ENCODE data around the gene OGFOD3. TPM values are rescaled to one million over a fixed set of nuclear protein-coding genes. Genes with fewer than 3 reads are reported as not detected.

OGFOD3 gene
- total and polyA plus RNA-seq, 9 of the 15 experiments (the other 6 are each of a cell fraction or from before 2014, with no cell fraction given): 0.69 to 44.7 (median 18.9) TPM

DNA sequence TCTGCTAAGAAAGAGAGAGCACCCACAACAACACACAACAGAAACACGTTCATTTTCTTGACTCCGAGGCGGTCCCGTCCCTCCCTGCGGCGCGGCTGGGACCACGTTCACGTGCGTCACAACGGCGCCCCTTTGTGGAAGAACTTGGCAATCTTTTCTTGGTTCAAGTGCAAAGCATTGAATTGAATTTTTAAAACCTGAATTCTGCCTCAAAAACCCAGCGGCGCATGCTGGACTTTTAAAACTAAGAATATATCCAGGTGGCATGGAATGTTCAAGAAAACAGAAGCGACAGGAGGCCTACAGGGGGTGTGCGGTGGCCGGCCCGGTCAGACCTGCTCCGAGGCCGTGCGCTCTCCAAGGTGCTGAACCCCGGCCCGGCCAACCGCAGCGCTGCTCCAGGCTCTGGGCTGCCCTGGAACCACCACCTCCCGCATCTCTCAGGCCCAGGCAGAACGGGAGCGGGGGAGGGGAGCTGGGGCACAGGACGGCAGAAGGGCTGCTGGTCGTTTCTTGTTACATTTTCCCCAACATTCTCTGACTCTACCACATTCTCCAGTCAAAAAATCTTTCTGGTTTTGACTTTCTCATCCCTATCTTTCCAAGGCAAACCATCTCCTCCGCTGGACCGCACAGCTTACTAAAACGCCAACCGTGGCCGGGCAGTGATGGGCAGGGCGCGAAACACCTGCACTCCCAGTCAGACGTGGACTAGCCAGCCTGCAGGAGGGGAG lies 3.7 kb downstream of the OGFOD3 start (continued):
- TF ChIP-seq FUS (optimal IDR thresholded peaks at IDR 0.05; ENCODE audit: low read depth, low read length) (no peak), SIX5 (IDR thresholded peaks at IDR 0.05; ENCODE audit: borderline replicate concordance in 1 of 2, insufficient read depth in 1 of 2, low read depth in 1 of 2, low read length in 2 of 2) (no peak), POLR3A (IDR thresholded peaks at IDR 0.05; ENCODE audit: borderline replicate concordance, extremely low read depth, insufficient read depth, insufficient read length) (no peak), ERF (CRISPR knock-in tag; IDR thresholded peaks at IDR 0.05) (no peak), SMC3 (conservative IDR thresholded peaks at IDR 0.05; ENCODE audit: insufficient read depth, low read depth, low read length) (peak; percentile 76), MEIS2 (IDR thresholded peaks at IDR 0.05; ENCODE audit: partially characterized antibody) (no peak), ZNF174 (CRISPR knock-in tag; IDR thresholded peaks at IDR 0.05) (no peak), PHB2 (IDR thresholded peaks at IDR 0.05; ENCODE audit: low read depth) (no peak), BHLHE40 (IDR thresholded peaks at IDR 0.05; ENCODE audit: low read length) (peak; percentile 81), MYNN (IDR thresholded peaks at IDR 0.05) (0 out of 2 replicates have a peak, but pooled peaks have one; percentile 35), MYNN (CRISPR knock-in tag; IDR thresholded peaks at IDR 0.05) (no peak), NFYB (IDR thresholded peaks at IDR 0.05; ENCODE audit: extremely low read depth, insufficient read length) (no peak), CEBPB (tag; IDR thresholded peaks at IDR 0.05) (no peak), DACH1 (IDR thresholded peaks at IDR 0.05; ENCODE audit: partially characterized antibody) (no peak)
- TF ChIP-seq, protein P1, sequence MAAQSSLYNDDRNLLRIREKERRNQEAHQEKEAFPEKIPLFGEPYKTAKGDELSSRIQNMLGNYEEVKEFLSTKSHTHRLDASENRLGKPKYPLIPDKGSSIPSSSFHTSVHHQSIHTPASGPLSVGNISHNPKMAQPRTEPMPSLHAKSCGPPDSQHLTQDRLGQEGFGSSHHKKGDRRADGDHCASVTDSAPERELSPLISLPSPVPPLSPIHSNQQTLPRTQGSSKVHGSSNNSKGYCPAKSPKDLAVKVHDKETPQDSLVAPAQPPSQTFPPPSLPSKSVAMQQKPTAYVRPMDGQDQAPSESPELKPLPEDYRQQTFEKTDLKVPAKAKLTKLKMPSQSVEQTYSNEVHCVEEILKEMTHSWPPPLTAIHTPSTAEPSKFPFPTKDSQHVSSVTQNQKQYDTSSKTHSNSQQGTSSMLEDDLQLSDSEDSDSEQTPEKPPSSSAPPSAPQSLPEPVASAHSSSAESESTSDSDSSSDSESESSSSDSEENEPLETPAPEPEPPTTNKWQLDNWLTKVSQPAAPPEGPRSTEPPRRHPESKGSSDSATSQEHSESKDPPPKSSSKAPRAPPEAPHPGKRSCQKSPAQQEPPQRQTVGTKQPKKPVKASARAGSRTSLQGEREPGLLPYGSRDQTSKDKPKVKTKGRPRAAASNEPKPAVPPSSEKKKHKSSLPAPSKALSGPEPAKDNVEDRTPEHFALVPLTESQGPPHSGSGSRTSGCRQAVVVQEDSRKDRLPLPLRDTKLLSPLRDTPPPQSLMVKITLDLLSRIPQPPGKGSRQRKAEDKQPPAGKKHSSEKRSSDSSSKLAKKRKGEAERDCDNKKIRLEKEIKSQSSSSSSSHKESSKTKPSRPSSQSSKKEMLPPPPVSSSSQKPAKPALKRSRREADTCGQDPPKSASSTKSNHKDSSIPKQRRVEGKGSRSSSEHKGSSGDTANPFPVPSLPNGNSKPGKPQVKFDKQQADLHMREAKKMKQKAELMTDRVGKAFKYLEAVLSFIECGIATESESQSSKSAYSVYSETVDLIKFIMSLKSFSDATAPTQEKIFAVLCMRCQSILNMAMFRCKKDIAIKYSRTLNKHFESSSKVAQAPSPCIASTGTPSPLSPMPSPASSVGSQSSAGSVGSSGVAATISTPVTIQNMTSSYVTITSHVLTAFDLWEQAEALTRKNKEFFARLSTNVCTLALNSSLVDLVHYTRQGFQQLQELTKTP (IDR thresholded peaks at IDR 0.05; ENCODE audit: low read depth in 1 of 2, partially characterized antibody in 2 of 2): peak in 1 of 2 experiments; percentile 98
- TF ChIP-seq, protein P2, sequence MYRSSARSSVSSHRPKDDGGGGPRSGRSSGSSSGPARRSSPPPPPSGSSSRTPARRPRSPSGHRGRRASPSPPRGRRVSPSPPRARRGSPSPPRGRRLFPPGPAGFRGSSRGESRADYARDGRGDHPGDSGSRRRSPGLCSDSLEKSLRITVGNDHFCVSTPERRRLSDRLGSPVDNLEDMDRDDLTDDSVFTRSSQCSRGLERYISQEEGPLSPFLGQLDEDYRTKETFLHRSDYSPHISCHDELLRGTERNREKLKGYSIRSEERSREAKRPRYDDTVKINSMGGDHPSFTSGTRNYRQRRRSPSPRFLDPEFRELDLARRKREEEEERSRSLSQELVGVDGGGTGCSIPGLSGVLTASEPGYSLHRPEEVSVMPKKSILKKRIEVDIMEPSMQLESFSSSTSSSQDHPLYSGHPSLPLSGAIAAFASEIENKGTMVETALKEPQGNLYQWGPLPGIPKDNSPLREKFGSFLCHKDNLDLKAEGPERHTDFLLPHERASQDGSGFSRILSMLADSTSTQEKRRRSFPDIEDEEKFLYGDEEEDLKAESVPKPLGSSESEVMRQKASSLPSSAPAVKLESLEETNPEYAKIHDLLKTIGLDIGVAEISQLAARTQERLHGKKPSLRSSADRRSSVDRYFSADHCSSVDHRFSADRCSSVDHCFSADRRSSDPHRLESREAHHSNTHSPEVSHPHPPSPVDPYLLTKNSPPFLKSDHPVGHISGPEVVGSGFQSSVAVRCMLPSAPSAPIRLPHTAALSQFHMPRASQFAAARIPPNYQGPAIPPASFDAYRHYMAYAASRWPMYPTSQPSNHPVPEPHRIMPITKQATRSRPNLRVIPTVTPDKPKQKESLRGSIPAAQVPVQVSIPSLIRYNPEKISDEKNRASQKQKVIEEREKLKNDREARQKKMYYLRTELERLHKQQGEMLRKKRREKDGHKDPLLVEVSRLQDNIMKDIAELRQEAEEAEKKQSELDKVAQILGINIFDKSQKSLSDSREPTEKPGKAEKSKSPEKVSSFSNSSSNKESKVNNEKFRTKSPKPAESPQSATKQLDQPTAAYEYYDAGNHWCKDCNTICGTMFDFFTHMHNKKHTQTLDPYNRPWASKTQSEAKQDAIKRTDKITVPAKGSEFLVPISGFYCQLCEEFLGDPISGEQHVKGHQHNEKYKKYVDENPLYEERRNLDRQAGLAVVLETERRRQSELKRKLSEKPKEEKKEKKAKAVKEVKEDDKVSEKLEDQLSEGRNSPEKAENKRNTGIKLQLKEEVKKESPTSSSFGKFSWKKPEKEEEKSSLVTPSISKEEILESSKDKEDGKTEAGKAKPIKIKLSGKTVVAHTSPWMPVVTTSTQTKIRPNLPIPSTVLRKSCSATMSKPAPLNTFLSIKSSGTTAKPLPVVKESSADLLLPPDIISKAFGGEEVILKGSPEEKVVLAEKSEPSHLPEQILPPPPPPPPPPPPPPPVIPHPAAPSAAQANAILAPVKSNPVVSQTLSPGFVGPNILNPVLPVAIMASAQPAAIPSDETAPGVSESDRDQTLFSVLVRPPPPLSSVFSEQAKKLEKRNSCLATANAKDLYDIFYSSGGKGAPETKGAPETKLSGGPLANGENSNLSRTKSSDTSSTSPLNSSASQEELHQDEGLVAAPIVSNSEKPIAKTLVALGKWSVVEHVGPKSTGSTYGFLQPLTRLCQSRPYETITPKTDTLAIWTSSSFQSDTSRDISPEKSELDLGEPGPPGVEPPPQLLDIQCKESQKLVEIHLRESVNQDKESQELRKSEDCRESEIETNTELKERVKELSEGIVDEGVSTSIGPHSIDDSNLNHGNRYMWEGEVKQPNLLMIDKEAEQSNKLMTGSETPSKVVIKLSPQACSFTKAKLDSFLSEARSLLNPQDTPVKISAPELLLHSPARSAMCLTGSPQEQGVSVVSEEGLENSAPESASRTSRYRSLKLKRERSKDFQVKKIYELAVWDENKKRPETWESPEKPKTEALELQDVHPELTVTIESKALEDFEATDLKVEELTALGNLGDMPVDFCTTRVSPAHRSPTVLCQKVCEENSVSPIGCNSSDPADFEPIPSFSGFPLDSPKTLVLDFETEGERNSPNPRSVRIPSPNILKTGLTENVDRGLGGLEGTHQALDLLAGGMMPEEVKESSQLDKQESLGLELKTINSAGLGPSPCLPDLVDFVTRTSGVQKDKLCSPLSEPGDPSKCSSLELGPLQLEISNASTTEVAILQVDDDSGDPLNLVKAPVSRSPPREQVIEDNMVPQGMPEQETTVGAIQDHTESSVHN (IDR thresholded peaks at IDR 0.05; ENCODE audit: borderline replicate concordance in 1 of 2, low read depth in 1 of 2): no peak
